Measurements from ENCODE around the gene PLAU.

PLAU gene

GRCh38 chr10:73910764-73911552, at the start of gene PLAU:
Gene PLAU (plus strand): TSS chr10:73911132. CDS start chr10:73911556, 424 bp downstream.
- Histone ChIP-seq H3K4me2 (ENCODE audit: low read length) (peak within 1 kb of the TSS; percentile 92), H3F3A (ENCODE audit: control insufficient read depth, insufficient read depth) (peaks cover 11% of the 10 kb centered on the region; the same call in 1 of the 2 replicates), H3K9me3 (ENCODE audit: control insufficient read depth, insufficient read depth, low read length) (no peaks in the 10 kb centered on the region), H3K27ac (ENCODE audit: low read depth, low read length) (peak within 1 kb of the TSS; percentile 62), H3K36me3 (ENCODE audit: control insufficient read depth, low read length) (no peaks in the 10 kb centered on the region), H3K4me3 (ENCODE audit: low read length) (peak within 1 kb of the TSS; percentile 78), H4K20me1 (ENCODE audit: control insufficient read depth, insufficient read depth, low read depth, low read length) (no peaks in the 10 kb centered on the region), H3K79me2 (ENCODE audit: control insufficient read depth, low read length) (no peaks in the 10 kb centered on the region), H3K4me1 (ENCODE audit: control insufficient read depth, low read length) (peaks cover 41% of the 10 kb centered on the region), H3K9me2 (replicated peaks; ENCODE audit: control insufficient read depth, low read length) (no peaks in the 10 kb centered on the region), H3K27me3 (ENCODE audit: control insufficient read depth, low read length) (0 out of 2 replicates have a peak, but pooled peaks cover 4% of the 10 kb centered on the region)
- peak; percentile 12 for TF ChIP-seq CTCF (IDR thresholded peaks at IDR 0.05; ENCODE audit: low read depth, low read length, poor library complexity, severe bottlenecking)
- no peak for TF ChIP-seq EZH2phosphoT487 (IDR thresholded peaks at IDR 0.05; ENCODE audit: borderline replicate concordance, low read length)

GRCh38 chr10:73862011-73862410, 48.9 kb upstream of the PLAU start:
- Histone ChIP-seq H3K4me1 (ENCODE audit: control insufficient read depth, low read length) (peaks cover 39% of the 10 kb centered on the region), H3K79me2 (ENCODE audit: control insufficient read depth, low read length) (peaks cover 2% of the 10 kb centered on the region; the same call in 1 of the 2 replicates), H4K20me1 (ENCODE audit: control insufficient read depth, insufficient read depth, low read depth, low read length) (no peaks in the 10 kb centered on the region), H3K4me3 (ENCODE audit: low read length) (no peak overlapping the region), H3K36me3 (ENCODE audit: control insufficient read depth, low read length) (peaks cover 10% of the 10 kb centered on the region), H3K27me3 (ENCODE audit: control insufficient read depth, low read length) (no peaks in the 10 kb centered on the region), H3K27ac (ENCODE audit: low read depth, low read length) (no peak overlapping the region), H3K9me2 (replicated peaks; ENCODE audit: control insufficient read depth, low read length) (no peaks in the 10 kb centered on the region), H3K9me3 (ENCODE audit: control insufficient read depth, insufficient read depth, low read length) (no peaks in the 10 kb centered on the region), H3F3A (ENCODE audit: control insufficient read depth, insufficient read depth) (peaks cover 10% of the 10 kb centered on the region), H3K4me2 (ENCODE audit: low read length) (no peak overlapping the region)
- TF ChIP-seq EZH2phosphoT487 (IDR thresholded peaks at IDR 0.05; ENCODE audit: borderline replicate concordance, low read length), result no peak
- no peak for TF ChIP-seq CTCF (IDR thresholded peaks at IDR 0.05; ENCODE audit: low read depth, low read length, poor library complexity, severe bottlenecking)

GRCh38 chr10:73863039-73863817, 47.7 kb upstream of the PLAU start:
- no peak overlapping the region for H3K4me2 ChIP-seq (ENCODE audit: low read length)
- no peaks in the 10 kb centered on the region for H4K20me1 ChIP-seq (ENCODE audit: control insufficient read depth, insufficient read depth, low read depth, low read length)
- TF ChIP-seq EZH2phosphoT487 (IDR thresholded peaks at IDR 0.05; ENCODE audit: borderline replicate concordance, low read length), result no peak
- TF ChIP-seq CTCF (IDR thresholded peaks at IDR 0.05; ENCODE audit: low read depth, low read length, poor library complexity, severe bottlenecking), result no peak
- no peaks in the 10 kb centered on the region for H3K9me3 ChIP-seq (ENCODE audit: control insufficient read depth, insufficient read depth, low read length)
- no peaks in the 10 kb centered on the region for H3K9me2 ChIP-seq (replicated peaks; ENCODE audit: control insufficient read depth, low read length)
- H3K4me1 ChIP-seq (ENCODE audit: control insufficient read depth, low read length), result peaks cover 39% of the 10 kb centered on the region
- H3K4me3 ChIP-seq (ENCODE audit: low read length), result no peak overlapping the region
- no peak overlapping the region for H3K27ac ChIP-seq (ENCODE audit: low read depth, low read length)
- H3K79me2 ChIP-seq (ENCODE audit: control insufficient read depth, low read length), result peaks cover 2% of the 10 kb centered on the region; the same call in 1 of the 2 replicates
- peaks cover 11% of the 10 kb centered on the region for H3F3A ChIP-seq (ENCODE audit: control insufficient read depth, insufficient read depth)
- peaks cover 10% of the 10 kb centered on the region for H3K36me3 ChIP-seq (ENCODE audit: control insufficient read depth, low read length)
- H3K27me3 ChIP-seq (ENCODE audit: control insufficient read depth, low read length), result no peaks in the 10 kb centered on the region

Data from DOHH2 (cell line).